Esophagus squamous epithelium (tissue), 5 donors: ENCODE data around the gene SRRM4. TPM values are rescaled to one million over a fixed set of nuclear protein-coding genes. Genes with fewer than 3 reads are reported as not detected.

Experiments
- DNase-seq: peaks from one replicate; lab custom pipeline; 2025; lab: John Stamatoyannopoulos, UW
- H3K27ac ChIP-seq, 4 donors: fragments of 200-600 bp; sonication (generic); one replicate each; pipeline ENCODE4 v1.5.1; 2016 to 2019; ENCODE audit warnings: mild to moderate bottlenecking in 1 of 4
- H3K27me3 ChIP-seq, 4 donors: fragments of 200-600 bp; sonication (generic); 1 replicate in 3 of 4; 2 replicates in 1 of 4; pipeline versions ENCODE4 v1.5.1 to v1.6.0; 2017 to 2021; ENCODE audit warnings: antibody characterized with exemption in 1 of 4
- H3K36me3 ChIP-seq, 3 donors: fragments of 200-600 bp; sonication (generic); one replicate each; pipeline ENCODE4 v1.5.1; 2016 to 2019
- H3K4me1 ChIP-seq, 3 donors: fragments of 200-600 bp; sonication (generic); one replicate each; pipeline ENCODE4 v1.5.1; 2017 to 2019
- H3K4me3 ChIP-seq, 4 donors: fragments of 200-600 bp; sonication (generic); 1 replicate in 3 of 4; 2 replicates in 1 of 4; pipeline ENCODE4 v1.5.1; 2016 to 2019; ENCODE audit warnings: mild to moderate bottlenecking in 2 of 4, moderate library complexity in 1 of 4
- H3K9me3 ChIP-seq, 3 donors: fragments of 200-600 bp; sonication (generic); one replicate each; pipeline ENCODE4 v1.5.1; 2016 to 2019
- CTCF ChIP-seq, 6 experiments: fragments of 450-650 bp in 4 of 6; fragments of 200-600 bp in 2 of 6; sonication (generic) in 2 of 6; IDR thresholded peaks; one replicate each; pipeline ENCODE4 v1.5.1; 2016 to 2019; ENCODE audit warnings: antibody characterized with exemption in 6 of 6, mild to moderate bottlenecking in 4 of 6, moderate library complexity in 4 of 6
- POLR2A ChIP-seq, 4 donors: fragments of 450-650 bp; IDR thresholded peaks; one replicate each; pipeline ENCODE4 v1.6.1; 2017; ENCODE audit warnings: antibody characterized with exemption in 4 of 4, mild to moderate bottlenecking in 4 of 4, moderate library complexity in 3 of 4
- WGBS, 2 donors: methylation state at CpG; one replicate each; pipeline ENCODE4 v1.1.5; 2018; 5-methylcytosine and 5-hydroxymethylcytosine counted together
- intact Hi-C: fragments of 100-400 bp; cut with DNase I; formaldehyde crosslinking; loops from one replicate; pipeline ENCODE4 v1.15.0; 2022
- total RNA-seq, 4 donors: library from RNA; depleted of rRNA; stranded (reverse); fragments of >200 nt; gene quantifications; one replicate each; pipeline ENCODE4 v1.1.0, GENCODE V29; 2016
- donor health status: DM: yes; HTN: yes; CAD: no.

The SRRM4 gene
- total RNA-seq, 4 donors from 2014 or later: not detected

- no peaks in the 10 kb centered on the region for H3K27me3 ChIP-seq
- no peak for TF ChIP-seq CTCF (IDR thresholded peaks at IDR 0.05)
- peak in 1 of 4 donors; percentile 31 for TF ChIP-seq POLR2A (IDR thresholded peaks at IDR 0.05)
- 16 to 26% methylated on average over 4 to 7 of the region's 7 CpGs for WGBS, 2 donors
- peaks cover 26 to 93% (median 49%) of the 10 kb centered on the region in 3 donors for H3K4me1 ChIP-seq
- H3K9me3 ChIP-seq: no peaks in the 10 kb centered on the region
- peak overlapping the region; percentile 45 to 76 (median 66) for H3K4me3 ChIP-seq
- intact Hi-C loops: no loop called here
- H3K36me3 ChIP-seq: no peaks in the 10 kb centered on the region
- DNase-seq: no peak
- peak overlapping the region; percentile 87 to 95 (median 88) for H3K27ac ChIP-seq
Observed at GRCh38 chr12:119180380-119181040, 199.2 kb downstream of the SRRM4 start.

GRCh38 chr12:119181202-119181601, 199.9 kb downstream of the SRRM4 start:
- DNase-seq: no peak
- Histone ChIP-seq H3K36me3 (no peaks in the 10 kb centered on the region), H3K9me3 (no peaks in the 10 kb centered on the region), H3K27ac (peak overlapping the region; percentile 87 to 95 (median 88)), H3K27me3 (no peaks in the 10 kb centered on the region), H3K4me1 (peaks cover 22 to 93% (median 45%) of the 10 kb centered on the region in 3 donors), H3K4me3 (peak overlapping the region; percentile 45 to 76 (median 66))
- TF ChIP-seq POLR2A (IDR thresholded peaks at IDR 0.05) (no peak), CTCF (IDR thresholded peaks at IDR 0.05) (no peak)
- intact Hi-C loops: no loop called here
- 39% methylated on average over 2 of the region's 2 CpGs for WGBS, 2 donors

GRCh38 chr12:119181944-119182343, 200.6 kb downstream of the SRRM4 start:
- peaks cover 22 to 91% (median 40%) of the 10 kb centered on the region in 3 donors for H3K4me1 ChIP-seq
- WGBS, 2 donors: 35 to 47% methylated on average over 3 of the region's 3 CpGs
- H3K27me3 ChIP-seq: no peaks in the 10 kb centered on the region
- intact Hi-C loops: no loop called here
- peak overlapping the region; percentile 87 to 95 (median 88) for H3K27ac ChIP-seq
- H3K4me3 ChIP-seq: peak overlapping the region; percentile 45 to 76 (median 66)
- TF ChIP-seq POLR2A (IDR thresholded peaks at IDR 0.05): no peak
- TF ChIP-seq CTCF (IDR thresholded peaks at IDR 0.05): no peak
- DNase-seq: no peak
- no peaks in the 10 kb centered on the region for H3K9me3 ChIP-seq
- peaks cover 0 to 7% (median 0%) of the 10 kb centered on the region in 3 donors for H3K36me3 ChIP-seq

GRCh38 chr12:119182701-119183493, 201.6 kb downstream of the SRRM4 start:
- peaks cover 22 to 96% (median 42%) of the 10 kb centered on the region in 3 donors for H3K4me1 ChIP-seq
- peak overlapping the region; percentile 57 to 89 (median 84) for H3K27ac ChIP-seq
- H3K4me3 ChIP-seq: peak overlapping the region in 3 of 4 donors; percentile 18 to 76 (median 58)
- no peaks in the 10 kb centered on the region for H3K9me3 ChIP-seq
- H3K36me3 ChIP-seq: peaks cover 0 to 17% (median 0%) of the 10 kb centered on the region in 3 donors
- intact Hi-C loops: no loop called here
- 45 to 70% methylated on average over 4 to 5 of the region's 5 CpGs for WGBS, 2 donors
- no peaks in the 10 kb centered on the region for H3K27me3 ChIP-seq
- TF ChIP-seq CTCF (IDR thresholded peaks at IDR 0.05) (no peak), POLR2A (IDR thresholded peaks at IDR 0.05) (no peak)
- DNase-seq: no peak
